Measurements from ENCODE around the gene ZDBF2. TPM values are rescaled to one million over a fixed set of nuclear protein-coding genes. Genes with fewer than 3 reads are reported as not detected.

ZDBF2 gene
- total and polyA plus RNA-seq, 9 of the 15 experiments (the other 6 are each of a cell fraction or from before 2014, with no cell fraction given): 0.01 to 0.04 (median 0.03) TPM; not detected in 3

DNA sequence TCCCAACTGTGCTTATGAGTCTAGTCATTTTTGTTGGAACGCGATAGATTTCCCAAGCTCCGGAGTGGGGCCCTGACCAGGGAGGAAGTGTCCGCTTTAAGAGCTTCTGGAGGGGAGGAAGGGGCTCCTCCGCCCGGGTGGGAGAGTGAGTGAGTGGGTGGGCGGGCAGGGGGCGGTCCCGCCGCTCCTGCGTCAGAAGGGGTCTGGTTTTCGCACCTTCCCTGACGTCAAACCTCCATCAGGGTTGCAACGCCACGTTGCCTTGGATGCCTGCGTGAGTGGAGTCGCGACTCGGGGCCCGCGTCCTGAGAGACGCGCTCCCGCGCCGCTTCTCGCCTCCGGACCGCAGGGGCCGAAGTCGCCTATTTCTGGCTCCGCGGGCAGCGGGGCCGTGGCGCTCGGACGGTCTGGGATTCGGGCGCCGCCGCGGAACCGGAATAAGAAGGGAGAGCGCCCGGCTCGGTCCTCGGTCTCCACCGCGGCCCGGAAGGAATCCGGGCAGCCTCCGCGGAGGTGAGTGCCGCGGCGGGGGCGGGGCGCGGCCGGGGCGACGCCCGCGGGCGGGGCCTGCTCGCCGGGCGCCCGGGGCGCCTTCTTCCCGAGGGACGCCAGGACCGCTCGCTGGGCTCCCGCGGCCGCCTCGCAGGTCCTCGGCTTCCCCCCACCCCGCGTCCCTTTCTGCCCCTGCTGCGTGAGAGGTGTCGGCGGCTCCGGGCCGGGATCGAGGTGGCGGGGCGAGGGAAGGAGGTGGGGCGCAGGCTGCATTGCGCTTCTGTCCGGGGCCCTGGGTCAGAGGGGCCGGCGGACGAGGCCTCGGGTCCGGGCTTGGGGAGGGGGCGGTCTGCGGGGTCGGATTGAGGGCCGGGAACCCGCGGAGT lies at the start of gene ZDBF2 (continued):
- TF ChIP-seq MTA2 (IDR thresholded peaks at IDR 0.05; ENCODE audit: low read depth) (no peak), ZNF436 (CRISPR knock-in tag; IDR thresholded peaks at IDR 0.05) (no peak), ZNF79 (CRISPR knock-in tag; IDR thresholded peaks at IDR 0.05; ENCODE audit: low read depth) (no peak), L3MBTL2 (IDR thresholded peaks at IDR 0.05) (peak; percentile 64), PHF21A (IDR thresholded peaks at IDR 0.05; ENCODE audit: borderline replicate concordance, low read depth) (no peak), NCOA2 (IDR thresholded peaks at IDR 0.05; ENCODE audit: partially characterized antibody in 2 of 2) (no peak), PHF8 (IDR thresholded peaks at IDR 0.05; ENCODE audit: borderline replicate concordance, low read length) (peak; percentile 29; the same call in 1 of the 2 replicates), MTA3 (IDR thresholded peaks at IDR 0.05; ENCODE audit: borderline replicate concordance) (no peak), GTF2A2 (tag; IDR thresholded peaks at IDR 0.05) (no peak), NR2C2 (CRISPR knock-in tag; IDR thresholded peaks at IDR 0.05) (no peak), NR2C2 (tag; IDR thresholded peaks at IDR 0.05) (peak; percentile 96), MAZ (CRISPR knock-in tag; conservative IDR thresholded peaks at IDR 0.05 in 1 of 2, IDR thresholded peaks at IDR 0.05 in 1 of 2) (peak in 1 of 2 experiments; percentile 21; a peak in 1 of 4 replicates), RBFOX2 (IDR thresholded peaks at IDR 0.05; ENCODE audit: low read depth, low read length) (peak; percentile 49), MEIS2 (IDR thresholded peaks at IDR 0.05; ENCODE audit: partially characterized antibody) (no peak)
- TF ChIP-seq, protein P1, sequence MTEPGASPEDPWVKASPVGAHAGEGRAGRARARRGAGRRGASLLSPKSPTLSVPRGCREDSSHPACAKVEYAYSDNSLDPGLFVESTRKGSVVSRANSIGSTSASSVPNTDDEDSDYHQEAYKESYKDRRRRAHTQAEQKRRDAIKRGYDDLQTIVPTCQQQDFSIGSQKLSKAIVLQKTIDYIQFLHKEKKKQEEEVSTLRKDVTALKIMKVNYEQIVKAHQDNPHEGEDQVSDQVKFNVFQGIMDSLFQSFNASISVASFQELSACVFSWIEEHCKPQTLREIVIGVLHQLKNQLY (CRISPR knock-in tag; conservative IDR thresholded peaks at IDR 0.05): no peak
- TF ChIP-seq, protein P2, sequence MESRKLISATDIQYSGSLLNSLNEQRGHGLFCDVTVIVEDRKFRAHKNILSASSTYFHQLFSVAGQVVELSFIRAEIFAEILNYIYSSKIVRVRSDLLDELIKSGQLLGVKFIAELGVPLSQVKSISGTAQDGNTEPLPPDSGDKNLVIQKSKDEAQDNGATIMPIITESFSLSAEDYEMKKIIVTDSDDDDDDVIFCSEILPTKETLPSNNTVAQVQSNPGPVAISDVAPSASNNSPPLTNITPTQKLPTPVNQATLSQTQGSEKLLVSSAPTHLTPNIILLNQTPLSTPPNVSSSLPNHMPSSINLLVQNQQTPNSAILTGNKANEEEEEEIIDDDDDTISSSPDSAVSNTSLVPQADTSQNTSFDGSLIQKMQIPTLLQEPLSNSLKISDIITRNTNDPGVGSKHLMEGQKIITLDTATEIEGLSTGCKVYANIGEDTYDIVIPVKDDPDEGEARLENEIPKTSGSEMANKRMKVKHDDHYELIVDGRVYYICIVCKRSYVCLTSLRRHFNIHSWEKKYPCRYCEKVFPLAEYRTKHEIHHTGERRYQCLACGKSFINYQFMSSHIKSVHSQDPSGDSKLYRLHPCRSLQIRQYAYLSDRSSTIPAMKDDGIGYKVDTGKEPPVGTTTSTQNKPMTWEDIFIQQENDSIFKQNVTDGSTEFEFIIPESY (CRISPR knock-in tag; IDR thresholded peaks at IDR 0.05): no peak
- TF ChIP-seq, protein P3, sequence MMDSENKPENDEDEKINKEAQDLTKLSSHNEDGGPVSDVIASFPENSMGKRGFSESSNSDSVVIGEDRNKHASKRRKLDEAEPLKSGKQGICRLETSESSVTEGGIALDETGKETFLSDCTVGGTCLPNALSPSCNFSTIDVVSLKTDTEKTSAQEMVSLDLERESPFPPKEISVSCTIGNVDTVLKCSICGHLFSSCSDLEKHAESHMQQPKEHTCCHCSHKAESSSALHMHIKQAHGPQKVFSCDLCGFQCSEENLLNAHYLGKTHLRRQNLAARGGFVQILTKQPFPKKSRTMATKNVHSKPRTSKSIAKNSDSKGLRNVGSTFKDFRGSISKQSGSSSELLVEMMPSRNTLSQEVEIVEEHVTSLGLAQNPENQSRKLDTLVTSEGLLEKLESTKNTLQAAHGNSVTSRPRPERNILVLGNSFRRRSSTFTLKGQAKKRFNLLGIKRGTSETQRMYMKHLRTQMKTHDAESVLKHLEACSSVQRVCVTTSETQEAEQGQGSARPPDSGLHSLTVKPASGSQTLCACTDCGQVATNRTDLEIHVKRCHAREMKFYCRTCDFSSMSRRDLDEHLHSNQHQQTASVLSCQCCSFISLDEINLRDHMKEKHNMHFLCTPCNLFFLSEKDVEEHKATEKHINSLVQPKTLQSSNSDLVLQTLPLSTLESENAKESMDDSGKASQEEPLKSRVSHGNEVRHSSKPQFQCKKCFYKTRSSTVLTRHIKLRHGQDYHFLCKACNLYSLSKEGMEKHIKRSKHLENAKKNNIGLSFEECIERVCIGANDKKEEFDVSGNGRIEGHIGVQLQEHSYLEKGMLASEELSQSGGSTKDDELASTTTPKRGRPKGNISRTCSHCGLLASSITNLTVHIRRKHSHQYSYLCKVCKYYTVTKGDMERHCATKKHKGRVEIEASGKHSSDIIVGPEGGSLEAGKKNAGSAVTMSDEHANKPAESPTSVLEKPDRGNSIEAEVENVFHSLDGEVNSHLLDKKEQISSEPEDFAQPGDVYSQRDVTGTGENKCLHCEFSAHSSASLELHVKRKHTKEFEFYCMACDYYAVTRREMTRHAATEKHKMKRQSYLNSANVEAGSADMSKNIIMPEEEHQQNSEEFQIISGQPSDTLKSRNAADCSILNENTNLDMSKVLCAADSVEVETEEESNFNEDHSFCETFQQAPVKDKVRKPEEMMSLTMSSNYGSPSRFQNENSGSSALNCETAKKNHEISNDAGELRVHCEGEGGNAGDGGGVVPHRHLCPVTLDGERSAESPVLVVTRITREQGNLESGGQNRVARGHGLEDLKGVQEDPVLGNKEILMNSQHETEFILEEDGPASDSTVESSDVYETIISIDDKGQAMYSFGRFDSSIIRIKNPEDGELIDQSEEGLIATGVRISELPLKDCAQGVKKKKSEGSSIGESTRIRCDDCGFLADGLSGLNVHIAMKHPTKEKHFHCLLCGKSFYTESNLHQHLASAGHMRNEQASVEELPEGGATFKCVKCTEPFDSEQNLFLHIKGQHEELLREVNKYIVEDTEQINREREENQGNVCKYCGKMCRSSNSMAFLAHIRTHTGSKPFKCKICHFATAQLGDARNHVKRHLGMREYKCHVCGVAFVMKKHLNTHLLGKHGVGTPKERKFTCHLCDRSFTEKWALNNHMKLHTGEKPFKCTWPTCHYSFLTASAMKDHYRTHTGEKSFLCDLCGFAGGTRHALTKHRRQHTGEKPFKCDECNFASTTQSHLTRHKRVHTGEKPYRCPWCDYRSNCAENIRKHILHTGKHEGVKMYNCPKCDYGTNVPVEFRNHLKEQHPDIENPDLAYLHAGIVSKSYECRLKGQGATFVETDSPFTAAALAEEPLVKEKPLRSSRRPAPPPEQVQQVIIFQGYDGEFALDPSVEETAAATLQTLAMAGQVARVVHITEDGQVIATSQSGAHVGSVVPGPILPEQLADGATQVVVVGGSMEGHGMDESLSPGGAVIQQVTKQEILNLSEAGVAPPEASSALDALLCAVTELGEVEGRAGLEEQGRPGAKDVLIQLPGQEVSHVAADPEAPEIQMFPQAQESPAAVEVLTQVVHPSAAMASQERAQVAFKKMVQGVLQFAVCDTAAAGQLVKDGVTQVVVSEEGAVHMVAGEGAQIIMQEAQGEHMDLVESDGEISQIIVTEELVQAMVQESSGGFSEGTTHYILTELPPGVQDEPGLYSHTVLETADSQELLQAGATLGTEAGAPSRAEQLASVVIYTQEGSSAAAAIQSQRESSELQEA (IDR thresholded peaks at IDR 0.05; ENCODE audit: low read depth): no peak

All from K562 (cell line).